SK-N-SH treated with all-trans-retinoic acid at 6 μM for 48 hours (cell line): Measurements from ENCODE around the gene TAF6L.

Experiments
- ARNTL ChIP-seq: fragments of 450-650 bp; formaldehyde crosslinking; IDR thresholded peaks from 2 replicates; pipeline ENCODE4 v1.5.0; 2020; ENCODE audit warnings: low read depth, mild to moderate bottlenecking, moderate library complexity, borderline replicate concordance
- CSDC2 ChIP-seq: fragments of 250-450 bp; sonication (Bioruptor Pico); IDR thresholded peaks from 2 replicates; pipeline ENCODE4 v1.5.0; 2020; ENCODE audit warnings: mild to moderate bottlenecking, moderate library complexity
- CSRNP3 ChIP-seq: fragments of 250-450 bp; sonication (Bioruptor Pico); IDR thresholded peaks from 2 replicates; pipeline ENCODE4 v1.5.1; 2021; ENCODE audit warnings: mild to moderate bottlenecking, moderate library complexity
- GLIS3 ChIP-seq: fragments of 250-450 bp; sonication (Bioruptor Pico); IDR thresholded peaks from 2 replicates; pipeline ENCODE4 v1.5.0; 2020; ENCODE audit warnings: mild to moderate bottlenecking, moderate library complexity
- OSR1 ChIP-seq: fragments of 250-450 bp; sonication (Bioruptor Pico); IDR thresholded peaks from 2 replicates; pipeline ENCODE4 v1.8.0; 2022; ENCODE audit warnings: moderate library complexity, mild to moderate bottlenecking, inconsistent platforms
- PATZ1 ChIP-seq: fragments of 250-450 bp; sonication (Bioruptor Pico); IDR thresholded peaks from 2 replicates; pipeline ENCODE4 v1.8.0; 2020; ENCODE audit warnings: mild to moderate bottlenecking, moderate library complexity, borderline replicate concordance
- PPARA ChIP-seq: fragments of 250-450 bp; sonication (Bioruptor Pico); IDR thresholded peaks from 2 replicates; pipeline ENCODE4 v1.5.0; 2020; ENCODE audit warnings: mild to moderate bottlenecking, borderline replicate concordance
- RARB ChIP-seq: fragments of 250-450 bp; sonication (Bioruptor Pico); IDR thresholded peaks from 2 replicates; pipeline ENCODE4 v1.8.0; 2021; ENCODE audit warnings: mild to moderate bottlenecking, moderate library complexity
- SNAI2 ChIP-seq: fragments of 250-450 bp; sonication (Bioruptor Pico); IDR thresholded peaks from 2 replicates; pipeline ENCODE4 v1.5.0; 2020; ENCODE audit warnings: mild to moderate bottlenecking, moderate library complexity
- ZFP3 ChIP-seq: fragments of 250-450 bp; sonication (Bioruptor Pico); IDR thresholded peaks from 2 replicates; pipeline ENCODE4 v1.5.0; 2020; ENCODE audit warnings: mild to moderate bottlenecking, moderate library complexity
- ZNF565 ChIP-seq: fragments of 450-650 bp; formaldehyde crosslinking; conservative IDR thresholded peaks from 2 replicates; pipeline ENCODE4 v1.5.0; 2020; ENCODE audit warnings: low read depth, mild to moderate bottlenecking, moderate library complexity
- TF ChIP-seq, protein P1 (sequence below): fragments of 250-450 bp; sonication (Bioruptor Pico); IDR thresholded peaks from 2 replicates; pipeline ENCODE4 v1.8.0; 2021; ENCODE audit warnings: low read depth, mild to moderate bottlenecking, moderate library complexity, borderline replicate concordance
- TF ChIP-seq, protein P2 (sequence below): fragments of 250-450 bp; sonication (Bioruptor Pico); IDR thresholded peaks from 2 replicates; pipeline ENCODE4 v1.5.0; 2020; ENCODE audit warnings: mild to moderate bottlenecking, moderate library complexity

DNA sequence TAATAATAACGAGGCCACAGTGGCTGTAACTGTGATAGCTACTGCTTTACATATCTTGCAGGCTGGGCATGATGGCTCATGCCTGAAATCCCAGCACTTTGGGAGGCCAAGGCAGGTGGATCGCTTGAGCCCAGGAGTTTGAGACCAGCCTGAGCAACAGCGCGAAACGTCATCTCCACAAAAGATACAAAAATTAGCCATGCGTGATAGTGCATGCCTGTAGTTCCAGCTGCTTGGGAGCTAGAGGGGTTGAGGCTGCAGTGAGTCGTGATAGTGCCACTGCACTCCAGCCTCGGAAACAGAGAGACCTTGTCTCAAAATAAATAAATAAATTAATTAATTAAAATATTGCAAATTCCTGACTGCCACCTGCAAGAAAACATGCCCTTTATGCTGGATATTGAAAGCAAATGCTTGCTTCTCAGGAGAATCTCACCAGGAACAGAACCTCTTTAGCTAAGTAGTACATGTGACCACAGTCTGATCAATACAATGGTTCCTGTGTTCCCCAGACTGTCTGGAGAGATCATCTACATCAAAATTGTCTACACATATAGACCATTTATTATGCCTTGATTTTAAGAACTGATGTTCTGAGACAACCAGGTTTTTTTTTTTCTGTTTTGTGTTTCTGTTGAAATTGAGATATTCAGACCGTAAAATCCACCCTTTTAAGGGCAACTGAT is 23.6 kb upstream of the TAF6L start:
- TF ChIP-seq, protein P1, sequence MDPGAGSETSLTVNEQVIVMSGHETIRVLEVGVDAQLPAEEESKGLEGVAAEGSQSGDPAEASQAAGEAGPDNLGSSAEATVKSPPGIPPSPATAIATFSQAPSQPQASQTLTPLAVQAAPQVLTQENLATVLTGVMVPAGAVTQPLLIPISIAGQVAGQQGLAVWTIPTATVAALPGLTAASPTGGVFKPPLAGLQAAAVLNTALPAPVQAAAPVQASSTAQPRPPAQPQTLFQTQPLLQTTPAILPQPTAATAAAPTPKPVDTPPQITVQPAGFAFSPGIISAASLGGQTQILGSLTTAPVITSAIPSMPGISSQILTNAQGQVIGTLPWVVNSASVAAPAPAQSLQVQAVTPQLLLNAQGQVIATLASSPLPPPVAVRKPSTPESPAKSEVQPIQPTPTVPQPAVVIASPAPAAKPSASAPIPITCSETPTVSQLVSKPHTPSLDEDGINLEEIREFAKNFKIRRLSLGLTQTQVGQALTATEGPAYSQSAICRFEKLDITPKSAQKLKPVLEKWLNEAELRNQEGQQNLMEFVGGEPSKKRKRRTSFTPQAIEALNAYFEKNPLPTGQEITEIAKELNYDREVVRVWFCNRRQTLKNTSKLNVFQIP (CRISPR knock-in tag) = no peak
- TF ChIP-seq GLIS3 (CRISPR knock-in tag) (no peak), RARB (CRISPR knock-in tag) (no peak), ZFP3 (CRISPR knock-in tag) (no peak), SNAI2 (CRISPR knock-in tag) (no peak), OSR1 (CRISPR knock-in tag) (no peak), CSRNP3 (CRISPR knock-in tag) (no peak), PATZ1 (no peak), CSDC2 (CRISPR knock-in tag) (no peak), PPARA (CRISPR knock-in tag) (no peak), ZNF565 (CRISPR knock-in tag) (no peak), ARNTL (CRISPR knock-in tag) (no peak)
- TF ChIP-seq, protein P2, sequence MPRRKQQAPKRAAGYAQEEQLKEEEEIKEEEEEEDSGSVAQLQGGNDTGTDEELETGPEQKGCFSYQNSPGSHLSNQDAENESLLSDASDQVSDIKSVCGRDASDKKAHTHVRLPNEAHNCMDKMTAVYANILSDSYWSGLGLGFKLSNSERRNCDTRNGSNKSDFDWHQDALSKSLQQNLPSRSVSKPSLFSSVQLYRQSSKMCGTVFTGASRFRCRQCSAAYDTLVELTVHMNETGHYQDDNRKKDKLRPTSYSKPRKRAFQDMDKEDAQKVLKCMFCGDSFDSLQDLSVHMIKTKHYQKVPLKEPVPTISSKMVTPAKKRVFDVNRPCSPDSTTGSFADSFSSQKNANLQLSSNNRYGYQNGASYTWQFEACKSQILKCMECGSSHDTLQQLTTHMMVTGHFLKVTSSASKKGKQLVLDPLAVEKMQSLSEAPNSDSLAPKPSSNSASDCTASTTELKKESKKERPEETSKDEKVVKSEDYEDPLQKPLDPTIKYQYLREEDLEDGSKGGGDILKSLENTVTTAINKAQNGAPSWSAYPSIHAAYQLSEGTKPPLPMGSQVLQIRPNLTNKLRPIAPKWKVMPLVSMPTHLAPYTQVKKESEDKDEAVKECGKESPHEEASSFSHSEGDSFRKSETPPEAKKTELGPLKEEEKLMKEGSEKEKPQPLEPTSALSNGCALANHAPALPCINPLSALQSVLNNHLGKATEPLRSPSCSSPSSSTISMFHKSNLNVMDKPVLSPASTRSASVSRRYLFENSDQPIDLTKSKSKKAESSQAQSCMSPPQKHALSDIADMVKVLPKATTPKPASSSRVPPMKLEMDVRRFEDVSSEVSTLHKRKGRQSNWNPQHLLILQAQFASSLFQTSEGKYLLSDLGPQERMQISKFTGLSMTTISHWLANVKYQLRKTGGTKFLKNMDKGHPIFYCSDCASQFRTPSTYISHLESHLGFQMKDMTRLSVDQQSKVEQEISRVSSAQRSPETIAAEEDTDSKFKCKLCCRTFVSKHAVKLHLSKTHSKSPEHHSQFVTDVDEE (CRISPR knock-in tag) = no peak
